ENCODE data around the gene C1QL1.
A peak's percentile ranks its signal among the peaks of the same experiment; 100 is the strongest.

The C1QL1 gene

GRCh38 chr17:44968225-44969143, at the start of gene C1QL1:
Gene C1QL1 (minus strand): TSS chr17:44968303. CDS start chr17:44968048, 255 bp downstream.
- peak; percentile 7 for TF ChIP-seq CTCF (IDR thresholded peaks at IDR 0.05; ENCODE audit: insufficient read depth, missing control alignments)
- no peak for FAIRE-seq

GRCh38 chr17:45016823-45017222, 48.7 kb upstream of the C1QL1 start:
- DNase-seq (ENCODE audit: insufficient read length, low spot score): no peak

More at GRCh38 chr17:44968225-44969143, at the start of gene C1QL1:
- peak; percentile 98 for DNase-seq (ENCODE audit: insufficient read length, low spot score)

GRCh38 chr17:45016237-45016636, 48.1 kb upstream of the C1QL1 start:
- DNase-seq (ENCODE audit: insufficient read length, low spot score) (no peak), FAIRE-seq (no peak)
- no peak for TF ChIP-seq CTCF (IDR thresholded peaks at IDR 0.05; ENCODE audit: insufficient read depth, missing control alignments)

More at GRCh38 chr17:45016823-45017222, 48.7 kb upstream of the C1QL1 start:
- no peak for FAIRE-seq
- TF ChIP-seq CTCF (IDR thresholded peaks at IDR 0.05; ENCODE audit: insufficient read depth, missing control alignments): peak; percentile 38

GRCh38 chr17:45013021-45013997, 45.2 kb upstream of the C1QL1 start:
- DNase-seq (ENCODE audit: insufficient read length, low spot score): no peak
- TF ChIP-seq CTCF (IDR thresholded peaks at IDR 0.05; ENCODE audit: insufficient read depth, missing control alignments): no peak
- no peak for FAIRE-seq

GRCh38 chr17:45011767-45012166, 43.7 kb upstream of the C1QL1 start:
- DNase-seq (ENCODE audit: insufficient read length, low spot score): no peak
- TF ChIP-seq CTCF (IDR thresholded peaks at IDR 0.05; ENCODE audit: insufficient read depth, missing control alignments): no peak
- no peak for FAIRE-seq

GRCh38 chr17:45009676-45010467, 41.8 kb upstream of the C1QL1 start:
- TF ChIP-seq CTCF (IDR thresholded peaks at IDR 0.05; ENCODE audit: insufficient read depth, missing control alignments): no peak
- DNase-seq (ENCODE audit: insufficient read length, low spot score) (no peak), FAIRE-seq (no peak)

Data from D721Med (cell line).